Endothelial cell of umbilical vein (primary cell): Measurements from ENCODE around the gene TMEM208. TPM values are rescaled to one million over a fixed set of nuclear protein-coding genes. Genes with fewer than 3 reads are reported as not detected.
A peak's percentile ranks its signal among the peaks of the same experiment; 100 is the strongest.

Experiments
- BruUV-seq: library from RNA; stranded (reverse); fragments of 400-500 nt; replicated peaks from 2 replicates; lab custom pipeline; 2021; lab: Mats Ljungman, UMichigan
- CTCF ChIA-PET: fragments of 300-600, 350-600 bp; sonication (Branson Sonifier 250); formaldehyde crosslinking; loops from one replicate; lab custom pipeline; 2021; ENCODE audit warnings: antibody characterized with exemption, inconsistent platforms; lab: Charles Lee
- POLR2A ChIA-PET: fragments of 300-600, 350-600 bp; sonication (Branson Sonifier 250); formaldehyde crosslinking; loops from one replicate; lab custom pipeline; 2021; ENCODE audit warnings: antibody characterized with exemption, inconsistent platforms; lab: Charles Lee
- DNase-seq: peaks from one replicate; pipeline ENCODE4 v3.0.0-alpha.2; 2011; ENCODE audit warnings: low read depth, low spot score
- FAIRE-seq: peaks from 2 replicates; lab custom pipeline; 2011; peaks lifted over from hg19 to GRCh38; lab: Jason Lieb, UNC
- H2AFZ ChIP-seq: 2 replicates; pipeline ENCODE4 v1.6.0; 2012; ENCODE audit warnings: low read depth, low read length, control low read depth, inconsistent platforms
- H3K27ac ChIP-seq: 2 replicates; pipeline ENCODE4 v1.5.1; 2011; ENCODE audit warnings: low read depth, mild to moderate bottlenecking, control low read depth, low read length, moderate library complexity; ENCODE audit not compliant: insufficient read depth
- H3K27me3 ChIP-seq, 2 experiments: 2 replicates each; pipeline versions ENCODE4 v1.6.0 to v1.6.1; 2011; ENCODE audit warnings: low read length in 2 of 2, mixed read lengths in 1 of 2; ENCODE audit not compliant: control insufficient read depth in 2 of 2, insufficient read depth in 2 of 2
- H3K36me3 ChIP-seq, 2 experiments: 2 replicates in 1 of 2; 3 replicates in 1 of 2; pipeline ENCODE4 v1.5.1; 2011; ENCODE audit warnings: low read length in 2 of 2, mild to moderate bottlenecking in 1 of 2, moderate library complexity in 1 of 2; ENCODE audit not compliant: control insufficient read depth in 2 of 2, insufficient read depth in 2 of 2; ENCODE audit errors: extremely low read depth in 1 of 2
- H3K4me1 ChIP-seq: 3 replicates; pipeline ENCODE4 v1.5.1; 2011; ENCODE audit warnings: mild to moderate bottlenecking, low read length; ENCODE audit not compliant: control insufficient read depth, insufficient read depth; ENCODE audit errors: extremely low read depth
- H3K4me2 ChIP-seq: 2 replicates; pipeline ENCODE4 v1.6.1; 2011; ENCODE audit warnings: low read length, control low read depth, mixed read lengths; ENCODE audit not compliant: insufficient read depth
- H3K4me3 ChIP-seq, 3 experiments: fragments of 200-600 bp in 1 of 3; sonication (generic), shearing (Covaris generic) in 1 of 3; replicated peaks in 1 of 3; 2 replicates each; pipeline ENCODE4 v1.5.1; 2011 to 2016; ENCODE audit warnings: control low read depth in 3 of 3, low read length in 3 of 3, mild to moderate bottlenecking in 2 of 3, inconsistent platforms in 1 of 3, low read depth in 1 of 3, moderate library complexity in 1 of 3; ENCODE audit not compliant: insufficient read depth in 1 of 3
- H3K79me2 ChIP-seq: 2 replicates; pipeline ENCODE4 v1.6.0; 2012; ENCODE audit warnings: low read length, inconsistent platforms; ENCODE audit not compliant: control insufficient read depth, insufficient read depth
- H3K9ac ChIP-seq: replicated peaks from 2 replicates; pipeline ENCODE3; 2011; ENCODE audit warnings: low read length, control low read depth; ENCODE audit not compliant: insufficient read depth; ENCODE audit errors: extremely low read depth
- H3K9me1 ChIP-seq: replicated peaks from 3 replicates; pipeline ENCODE4 v1.6.0; 2011; ENCODE audit warnings: mild to moderate bottlenecking, low read length; ENCODE audit not compliant: control insufficient read depth, insufficient read depth; ENCODE audit errors: extremely low read depth
- H3K9me3 ChIP-seq: replicated peaks from 2 replicates; pipeline ENCODE4 v1.5.1; 2012; ENCODE audit warnings: low read length, inconsistent platforms; ENCODE audit not compliant: control insufficient read depth, insufficient read depth
- H4K20me1 ChIP-seq: replicated peaks from 2 replicates; pipeline ENCODE3; 2011; ENCODE audit warnings: mild to moderate bottlenecking, low read length; ENCODE audit not compliant: control insufficient read depth, insufficient read depth; ENCODE audit errors: extremely low read depth
- EZH2 ChIP-seq: IDR thresholded peaks from 2 replicates; pipeline ENCODE4 v1.6.1; 2012; ENCODE audit warnings: borderline replicate concordance, low read depth, mild to moderate bottlenecking, moderate library complexity, low read length, inconsistent platforms; ENCODE audit not compliant: severe bottlenecking
- FOS ChIP-seq: IDR thresholded peaks from 2 replicates; pipeline ENCODE4 v1.6.1; 2011; ENCODE audit warnings: mild to moderate bottlenecking, low read length, moderate library complexity, borderline replicate concordance; ENCODE audit not compliant: insufficient read depth
- GATA2 ChIP-seq: IDR thresholded peaks from 2 replicates; pipeline ENCODE4 v1.7.0; 2011; ENCODE audit warnings: low read depth, mild to moderate bottlenecking, moderate library complexity, mixed read lengths, low read length; ENCODE audit not compliant: insufficient read length, insufficient read depth
- JUN ChIP-seq: IDR thresholded peaks from 2 replicates; pipeline ENCODE4 v1.6.1; 2011; ENCODE audit warnings: borderline replicate concordance, low read depth; ENCODE audit not compliant: insufficient read length, insufficient read depth
- MAX ChIP-seq: IDR thresholded peaks from 2 replicates; pipeline ENCODE4 v1.6.1; 2011; ENCODE audit not compliant: insufficient read depth, insufficient read length
- MYC ChIP-seq: IDR thresholded peaks from one replicate; pipeline ENCODE4 v1.6.1; 2011; ENCODE audit warnings: mild to moderate bottlenecking, low read depth, low read length
- POLR2A ChIP-seq: IDR thresholded peaks from 2 replicates; pipeline ENCODE4 v1.6.1; 2012; ENCODE audit warnings: low read depth, mild to moderate bottlenecking, control low read depth, low read length
- POLR2AphosphoS5 ChIP-seq: IDR thresholded peaks from 2 replicates; pipeline ENCODE4 v1.6.1; 2012; ENCODE audit warnings: low read depth, mild to moderate bottlenecking, control low read depth, low read length, moderate library complexity; ENCODE audit not compliant: insufficient read depth
- dilution Hi-C: fragments of 300-500 bp; cut with MboI; formaldehyde crosslinking; loops from one replicate; pipeline ENCODE4 v1.15.0; 2019; ENCODE audit warnings: low sequenced_read_pairs; ENCODE audit not compliant: extremely low pct_ligation_motif_present
- intact Hi-C: fragments of 100-400 bp; cut with micrococcal nuclease; formaldehyde crosslinking; loops from one replicate; pipeline ENCODE4 v1.10.0; 2022
- polyA plus RNA-seq, 4 experiments: library from polyadenylated mRNA; depleted of rRNA in 3 of 4; stranded (reverse) in 3 of 4; unstranded in 1 of 4; fragments of >200 nt; gene quantifications; 2 replicates each; pipeline versions ENCODE4 v1.2.1 to v1.2.3, GENCODE V29; 2011 to 2012; ENCODE audit warnings: missing spikeins in 1 of 4
- total RNA-seq: library from RNA; stranded (reverse); gene quantifications from 2 replicates; pipeline ENCODE4 v1.2.3, GENCODE V29; 2021
- TF ChIP-seq, protein P1 (sequence below), 2 donors: IDR thresholded peaks; 1 replicate in 1 of 2; 2 replicates in 1 of 2; pipeline ENCODE4 v1.5.1; 2011; ENCODE audit warnings: low read length in 2 of 2, mild to moderate bottlenecking in 2 of 2, moderate library complexity in 2 of 2, control low read depth in 1 of 2, inconsistent platforms in 1 of 2, low read depth in 1 of 2; ENCODE audit not compliant: insufficient read depth in 1 of 2; ENCODE audit errors: extremely low read depth in 1 of 2

Gene TMEM208
- total and polyA plus RNA-seq, 2 donors (not counting 3 experiments of a cell fraction or from before 2014, with no cell fraction given): 35.3 to 94.0 TPM

DNA sequence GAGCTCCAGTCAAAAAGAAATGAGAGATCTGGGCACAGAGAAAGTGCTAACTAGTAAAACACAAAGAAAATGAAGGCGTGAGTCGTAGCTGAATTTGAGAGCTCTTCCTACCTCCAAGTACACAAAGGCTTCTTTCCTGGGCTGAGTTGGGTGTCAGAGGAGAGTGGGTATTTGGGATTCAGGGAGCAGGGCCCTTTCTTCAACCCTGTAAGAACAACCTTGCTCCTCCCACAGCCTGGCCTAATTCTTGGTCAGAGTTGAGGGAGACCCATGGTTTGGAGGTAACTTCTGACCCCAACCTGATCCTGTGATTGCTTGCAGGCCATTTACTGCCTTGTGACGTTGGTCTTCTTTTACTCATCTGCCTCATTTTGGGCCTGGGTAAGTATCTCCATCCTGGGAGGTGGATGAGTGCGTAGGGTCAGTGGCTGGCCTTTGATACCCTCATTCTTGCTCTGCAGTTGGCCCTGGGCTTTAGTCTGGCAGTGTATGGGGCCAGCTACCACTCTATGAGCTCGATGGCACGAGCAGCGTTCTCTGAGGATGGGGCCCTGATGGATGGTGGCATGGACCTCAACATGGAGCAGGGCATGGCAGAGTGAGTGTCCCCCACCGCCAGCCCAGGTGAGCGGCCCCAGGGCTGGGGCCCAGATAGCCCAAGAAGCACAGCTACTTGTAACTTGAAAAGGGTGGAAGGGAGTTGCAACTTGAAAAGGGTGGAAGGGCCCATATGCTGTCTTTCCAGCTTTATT lies 1.3 kb downstream of the TMEM208 start:
- Histone ChIP-seq H3K27me3 (no peaks in the 10 kb centered on the region), H3K4me1 (peaks cover 18% of the 10 kb centered on the region), H3K9me1 (no peaks in the 10 kb centered on the region), H3K79me2 (peaks cover 11% of the 10 kb centered on the region), H3K27ac (no peak overlapping the region), H3K4me2 (peak overlapping the region; percentile 79), H2AFZ (no peak overlapping the region), H4K20me1 (no peaks in the 10 kb centered on the region), H3K4me3 (peak overlapping the region in 1 of 3 experiments; percentile 78), H3K36me3 (peaks cover 10 to 39% of the 10 kb centered on the region in 2 experiments), H3K9ac (peak overlapping the region; percentile 77), H3K9me3 (no peaks in the 10 kb centered on the region)
- no peak for FAIRE-seq
- TF ChIP-seq JUN: no peak
- TF ChIP-seq POLR2A: peak; percentile 37
- ChIA-PET POLR2A (interaction anchor here (0.5 to 1.8 kb wide), 3 partner anchors 16 to 50 kb away, joined by 5 to 10 read pairs (median 8); partner anchors contain the start of gene FHOD1), CTCF (interaction anchor here (0.9 to 2.6 kb wide), 2 partner anchors 30 to 32 kb away, joined by 3 to 15 read pairs; no protein-coding TSS in a partner anchor)
- intact Hi-C loops: loop anchor here (5.0 kb wide), 1 partner anchor 36 kb away; the partner anchor contains the start of genes E2F4 and EXOC3L1
- dilution Hi-C loops: no loop called here
- BruUV-seq: no TSS peak
- DNase-seq: no peak

- CTCF ChIA-PET: interaction anchor here (0.9 kb wide), 1 partner anchor 16 kb away, joined by 3 read pairs; no protein-coding TSS in a partner anchor
- DNase-seq (no peak), FAIRE-seq (no peak)
- Histone ChIP-seq H3K9me1 (no peaks in the 10 kb centered on the region), H3K9me3 (no peaks in the 10 kb centered on the region), H3K36me3 (peaks cover 10 to 45% of the 10 kb centered on the region in 2 experiments), H2AFZ (no peak overlapping the region), H3K79me2 (peaks cover 11% of the 10 kb centered on the region), H3K4me1 (peaks cover 16% of the 10 kb centered on the region), H3K27me3 (no peaks in the 10 kb centered on the region), H3K4me3 (no peak overlapping the region), H3K27ac (no peak overlapping the region), H3K9ac (no peak overlapping the region), H3K4me2 (no peak overlapping the region), H4K20me1 (no peaks in the 10 kb centered on the region)
- POLR2A ChIA-PET: interaction anchor here (0.5 kb wide), 1 partner anchor 64 kb away, joined by 5 read pairs; the partner anchor contains the start of gene HSF4
- dilution Hi-C loops: no loop called here
- no peak for TF ChIP-seq POLR2A
- TF ChIP-seq EZH2: no peak
- no peak for TF ChIP-seq FOS
- no peak for TF ChIP-seq JUN
- no peak for TF ChIP-seq GATA2
- TF ChIP-seq, protein P1, sequence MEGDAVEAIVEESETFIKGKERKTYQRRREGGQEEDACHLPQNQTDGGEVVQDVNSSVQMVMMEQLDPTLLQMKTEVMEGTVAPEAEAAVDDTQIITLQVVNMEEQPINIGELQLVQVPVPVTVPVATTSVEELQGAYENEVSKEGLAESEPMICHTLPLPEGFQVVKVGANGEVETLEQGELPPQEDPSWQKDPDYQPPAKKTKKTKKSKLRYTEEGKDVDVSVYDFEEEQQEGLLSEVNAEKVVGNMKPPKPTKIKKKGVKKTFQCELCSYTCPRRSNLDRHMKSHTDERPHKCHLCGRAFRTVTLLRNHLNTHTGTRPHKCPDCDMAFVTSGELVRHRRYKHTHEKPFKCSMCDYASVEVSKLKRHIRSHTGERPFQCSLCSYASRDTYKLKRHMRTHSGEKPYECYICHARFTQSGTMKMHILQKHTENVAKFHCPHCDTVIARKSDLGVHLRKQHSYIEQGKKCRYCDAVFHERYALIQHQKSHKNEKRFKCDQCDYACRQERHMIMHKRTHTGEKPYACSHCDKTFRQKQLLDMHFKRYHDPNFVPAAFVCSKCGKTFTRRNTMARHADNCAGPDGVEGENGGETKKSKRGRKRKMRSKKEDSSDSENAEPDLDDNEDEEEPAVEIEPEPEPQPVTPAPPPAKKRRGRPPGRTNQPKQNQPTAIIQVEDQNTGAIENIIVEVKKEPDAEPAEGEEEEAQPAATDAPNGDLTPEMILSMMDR (IDR thresholded peaks at IDR 0.05; ENCODE audit: extremely low read depth in 1 of 2, insufficient read depth in 1 of 2, low read depth in 1 of 2, low read length in 2 of 2): no peak
- TF ChIP-seq MYC: no peak
- no peak for TF ChIP-seq POLR2AphosphoS5
- no peak for TF ChIP-seq MAX
- intact Hi-C loops: loop anchor here (5.0 kb wide), 1 partner anchor 37 kb away; the partner anchor contains the start of genes E2F4 and EXOC3L1
- no TSS peak for BruUV-seq
Observed at GRCh38 chr16:67228905-67229304, 2.0 kb downstream of the TMEM208 start.
